Measurements from ENCODE around the gene ZBED3.

Gene ZBED3

GRCh38 chr5:77076961-77077828, 9.9 kb downstream of the ZBED3 start:
- DNase-seq: peak; percentile 50

DNA sequence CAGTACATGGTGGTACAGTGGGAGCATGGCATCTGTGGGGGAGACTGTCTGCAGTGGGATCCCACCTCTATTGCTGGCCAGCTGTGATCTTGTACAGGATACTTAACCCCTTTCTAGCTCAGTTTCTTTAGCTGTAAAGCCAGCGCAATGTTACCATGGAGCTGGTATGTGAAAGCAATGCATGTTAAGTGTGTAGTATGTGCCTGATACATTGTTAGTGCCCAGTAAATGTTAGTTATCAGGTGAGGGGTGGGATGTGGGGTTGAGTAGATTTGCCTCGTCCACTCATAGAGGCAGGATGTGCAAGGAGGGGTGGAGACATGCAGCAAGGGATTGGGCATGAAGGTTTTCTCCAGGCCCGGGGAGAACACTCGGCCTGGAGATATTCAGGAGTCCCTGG, 12.3 kb downstream of the ZBED3 start:
- no peak for DNase-seq

- no peak for DNase-seq
Observed at GRCh38 chr5:77073667-77074066, 13.4 kb downstream of the ZBED3 start.

DNA sequence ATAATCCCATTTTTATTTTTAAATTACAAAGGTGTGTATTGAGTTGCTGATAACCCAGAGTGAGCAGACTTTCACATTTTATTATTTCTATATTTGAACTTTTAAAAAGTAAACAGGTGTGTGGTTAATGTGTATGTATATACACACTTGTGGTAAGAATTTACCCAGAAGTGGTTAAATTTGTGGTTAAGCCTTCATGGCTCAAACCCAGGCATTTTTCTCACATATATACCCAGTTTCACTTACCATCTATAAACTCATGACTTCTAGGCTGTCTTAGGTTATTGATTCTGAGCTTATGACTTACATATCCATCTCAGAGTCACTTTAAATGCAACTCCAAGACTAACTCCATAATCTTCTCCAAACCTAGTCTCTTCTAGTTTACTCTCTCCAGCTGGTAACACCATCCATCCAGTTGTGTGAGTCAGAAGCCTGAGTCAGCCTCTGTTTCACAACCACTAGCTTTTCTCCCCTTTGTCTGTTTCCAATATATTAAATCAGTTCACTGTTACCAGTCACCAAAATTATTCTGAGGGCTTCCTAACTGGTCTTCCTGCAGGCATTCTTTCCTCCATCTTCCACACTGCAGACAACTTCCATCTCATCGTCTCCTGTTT, 20.2 kb downstream of the ZBED3 start:
- DNase-seq: no peak

DNA sequence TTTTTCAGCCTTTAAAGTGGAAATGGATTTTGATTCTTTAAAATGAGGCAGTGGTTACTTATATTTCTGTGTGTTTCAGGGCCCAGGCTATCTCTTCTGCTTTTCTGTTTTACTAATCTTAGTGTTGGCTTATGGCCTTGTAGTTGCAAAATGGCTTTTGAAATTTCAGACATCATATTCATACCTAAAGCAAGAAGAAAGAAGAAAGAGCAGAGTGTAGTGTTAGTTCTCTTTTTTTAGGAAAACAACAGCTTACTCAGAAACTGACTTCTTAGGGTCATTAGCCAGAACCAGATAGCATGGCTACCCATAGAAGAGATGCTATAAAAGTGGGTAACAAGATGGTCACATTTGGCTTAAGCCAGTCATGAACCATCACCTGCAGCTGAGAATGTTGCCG, 20.9 kb downstream of the ZBED3 start:
- DNase-seq: no peak

- no peak for DNase-seq
Observed at GRCh38 chr5:77065256-77065655, 21.8 kb downstream of the ZBED3 start.

DNA sequence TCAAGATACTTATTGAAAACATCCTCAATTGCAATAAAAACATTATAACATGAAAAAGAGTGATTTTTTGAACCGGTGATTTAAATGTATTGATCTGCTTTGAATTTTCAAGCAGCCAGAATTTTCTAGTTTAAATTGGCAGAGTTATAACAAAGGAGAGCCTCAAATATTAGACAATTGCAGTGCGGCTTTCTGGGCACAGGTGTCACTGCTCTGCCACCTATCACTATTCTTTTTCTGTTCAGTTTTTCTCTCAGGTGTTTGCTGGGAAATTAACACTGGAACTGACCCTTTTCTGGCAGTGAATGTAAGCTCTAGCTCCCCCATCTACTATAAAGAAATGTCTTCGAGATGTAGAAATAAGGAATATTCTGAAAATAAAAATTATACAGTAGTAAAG, 23.0 kb downstream of the ZBED3 start:
- peak; percentile 10 for DNase-seq

GRCh38 chr5:77046416-77047073, 40.5 kb downstream of the ZBED3 start:
- DNase-seq: no peak

DNA sequence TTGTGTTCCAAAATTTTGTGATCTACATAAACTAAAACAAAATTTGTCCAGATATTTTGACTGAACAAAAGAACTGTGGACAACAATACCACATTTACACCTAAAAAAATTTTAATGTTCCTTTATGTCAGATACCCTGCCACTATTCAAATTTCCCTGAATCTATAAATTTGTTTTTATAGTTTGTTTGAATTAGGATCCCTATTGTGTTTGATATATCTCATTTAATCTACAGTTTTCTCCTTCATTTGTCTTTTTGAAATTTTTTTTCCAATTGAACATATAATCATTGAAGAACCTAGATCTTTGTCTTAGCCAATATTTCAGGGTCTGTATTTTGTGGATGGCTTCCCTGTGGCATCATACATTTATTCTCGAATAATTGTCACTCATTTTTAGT, 51.1 kb downstream of the ZBED3 start:
- DNase-seq: no peak

DNA sequence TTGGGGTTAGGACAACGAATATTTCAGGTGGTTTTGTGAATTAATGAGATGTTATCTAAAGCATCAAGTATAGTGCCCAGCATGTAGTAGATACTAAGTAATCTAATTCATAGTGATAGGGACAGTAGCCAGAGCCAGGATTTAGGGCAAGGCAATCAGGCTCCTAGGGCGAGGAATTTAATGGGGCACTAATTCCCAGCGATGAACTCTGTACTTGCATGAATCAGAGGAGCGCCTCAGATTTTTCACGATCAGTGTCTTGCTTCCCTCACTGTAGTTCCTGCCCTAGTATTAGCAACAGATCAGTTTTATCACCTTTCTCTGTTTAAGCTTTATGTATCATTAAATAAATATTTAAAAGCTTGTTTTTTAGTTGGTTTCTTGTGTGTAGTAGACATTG, 53.7 kb downstream of the ZBED3 start:
- DNase-seq: no peak

- no peak for DNase-seq
Observed at GRCh38 chr5:77032635-77033034, 54.5 kb downstream of the ZBED3 start.

- DNase-seq: no peak
Observed at GRCh38 chr5:77031891-77032290, 55.2 kb downstream of the ZBED3 start.

DNA sequence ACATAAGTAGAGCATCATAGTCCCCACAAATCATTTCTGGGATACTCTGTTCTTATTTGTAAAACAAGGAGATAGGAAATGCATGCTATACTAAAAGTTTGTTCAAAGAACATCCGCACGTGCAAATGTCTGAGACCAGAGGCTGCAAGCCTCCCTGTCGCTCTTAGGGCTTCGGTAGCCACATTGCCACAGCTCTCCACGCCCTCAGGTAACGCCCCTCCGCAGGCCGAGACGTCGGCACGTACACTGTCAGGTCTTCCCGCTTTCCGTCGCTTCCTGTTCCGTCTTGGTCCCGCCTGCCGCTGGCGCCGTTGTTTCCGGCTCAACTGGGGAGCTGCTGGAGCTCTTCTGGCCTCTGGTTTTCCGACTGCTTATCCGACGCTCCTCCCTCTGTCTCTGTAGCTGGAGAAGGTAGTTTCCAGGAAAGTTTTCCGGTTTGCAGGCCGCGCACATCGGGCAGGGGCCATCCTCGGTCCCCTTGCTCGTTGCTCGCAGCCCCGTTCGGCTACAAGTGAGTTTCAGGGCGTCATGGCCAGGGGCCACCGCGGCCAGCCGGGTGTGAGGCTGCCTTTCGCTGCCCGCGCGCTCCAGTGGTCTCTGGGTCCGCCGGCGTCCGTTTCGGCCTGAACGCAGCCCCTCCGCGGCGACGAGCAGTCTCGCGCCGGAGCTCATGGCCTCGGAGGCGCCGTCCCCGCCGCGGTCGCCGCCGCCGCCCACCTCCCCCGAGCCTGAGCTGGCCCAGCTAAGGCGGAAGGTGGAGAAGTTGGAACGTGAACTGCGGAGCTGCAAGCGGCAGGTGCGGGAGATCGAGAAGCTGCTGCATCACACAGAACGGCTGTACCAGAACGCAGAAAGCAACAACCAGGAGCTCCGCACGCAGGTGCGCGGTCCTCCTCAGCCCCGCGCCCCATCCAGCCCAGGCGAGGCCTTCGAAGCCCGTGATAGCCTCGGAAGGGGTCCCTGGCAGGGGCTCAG, 56.7 kb downstream of the ZBED3 start, which contains the start of gene AGGF1:
Gene AGGF1 (plus strand): TSS at position 308 of the 975 bp plus-strand sequence. CDS start 363 bp downstream, at position 671.
- DNase-seq: peak; percentile 95

DNA sequence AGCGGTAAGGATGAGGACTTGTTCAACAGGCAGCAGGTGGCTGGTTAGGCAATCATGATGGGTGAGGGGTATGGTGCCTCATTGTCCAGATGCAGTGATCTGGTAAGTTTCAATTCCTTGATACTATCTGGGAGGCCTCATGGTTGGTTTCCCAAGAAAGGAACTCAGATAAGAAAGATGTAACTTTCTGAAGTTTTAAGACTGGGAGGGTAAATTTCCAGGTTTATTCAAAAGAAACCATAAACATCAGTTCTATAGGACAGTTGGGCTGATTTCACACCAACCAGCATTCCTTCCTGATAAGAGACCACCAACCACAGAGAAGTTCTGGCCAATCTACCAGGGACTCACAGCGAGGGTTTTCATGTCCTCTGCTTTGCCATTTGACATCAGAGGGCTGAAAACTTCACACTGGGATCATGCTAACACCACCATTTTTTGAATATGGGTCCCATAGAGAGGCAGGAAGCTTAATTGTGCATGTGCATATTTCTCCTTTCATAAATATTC, 57.7 kb downstream of the ZBED3 start:
- DNase-seq: no peak

DNA sequence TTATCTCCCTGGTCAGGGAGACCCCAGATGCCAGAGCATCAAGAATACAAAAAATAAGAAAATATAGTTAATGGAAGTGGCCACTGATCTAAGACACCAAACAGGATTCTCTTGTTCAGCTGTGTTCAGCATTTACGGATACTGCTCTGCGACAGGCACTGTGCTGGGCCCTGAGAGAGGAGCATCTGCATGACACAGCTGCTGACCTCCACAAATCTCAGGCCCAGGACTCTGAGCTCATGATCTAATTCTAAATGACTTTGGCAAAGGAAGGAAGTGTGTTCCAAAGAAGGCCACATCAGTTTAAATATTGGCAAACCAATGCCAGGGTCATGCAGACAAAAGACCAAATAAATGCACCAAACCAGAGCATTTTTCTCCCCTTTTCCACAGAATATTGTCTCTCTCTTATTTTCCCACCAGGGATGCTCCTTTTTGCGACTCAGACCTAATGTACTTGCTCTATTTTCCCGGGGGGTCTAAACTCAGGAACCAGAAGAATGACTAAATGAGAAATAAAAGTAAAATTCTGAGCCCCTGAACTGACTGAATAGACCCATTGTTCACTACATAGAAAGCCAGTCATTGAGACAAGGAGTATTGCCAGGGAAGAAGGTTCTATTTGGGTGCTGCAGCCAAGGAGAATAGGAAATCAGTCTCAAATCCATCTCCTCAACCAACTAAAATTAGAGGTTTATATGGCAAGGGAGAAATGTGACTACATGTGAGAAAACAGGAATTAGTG, 58.3 kb downstream of the ZBED3 start:
- no peak for DNase-seq

GRCh38 chr5:77024490-77024889, 62.6 kb downstream of the ZBED3 start:
- DNase-seq: no peak

DNA sequence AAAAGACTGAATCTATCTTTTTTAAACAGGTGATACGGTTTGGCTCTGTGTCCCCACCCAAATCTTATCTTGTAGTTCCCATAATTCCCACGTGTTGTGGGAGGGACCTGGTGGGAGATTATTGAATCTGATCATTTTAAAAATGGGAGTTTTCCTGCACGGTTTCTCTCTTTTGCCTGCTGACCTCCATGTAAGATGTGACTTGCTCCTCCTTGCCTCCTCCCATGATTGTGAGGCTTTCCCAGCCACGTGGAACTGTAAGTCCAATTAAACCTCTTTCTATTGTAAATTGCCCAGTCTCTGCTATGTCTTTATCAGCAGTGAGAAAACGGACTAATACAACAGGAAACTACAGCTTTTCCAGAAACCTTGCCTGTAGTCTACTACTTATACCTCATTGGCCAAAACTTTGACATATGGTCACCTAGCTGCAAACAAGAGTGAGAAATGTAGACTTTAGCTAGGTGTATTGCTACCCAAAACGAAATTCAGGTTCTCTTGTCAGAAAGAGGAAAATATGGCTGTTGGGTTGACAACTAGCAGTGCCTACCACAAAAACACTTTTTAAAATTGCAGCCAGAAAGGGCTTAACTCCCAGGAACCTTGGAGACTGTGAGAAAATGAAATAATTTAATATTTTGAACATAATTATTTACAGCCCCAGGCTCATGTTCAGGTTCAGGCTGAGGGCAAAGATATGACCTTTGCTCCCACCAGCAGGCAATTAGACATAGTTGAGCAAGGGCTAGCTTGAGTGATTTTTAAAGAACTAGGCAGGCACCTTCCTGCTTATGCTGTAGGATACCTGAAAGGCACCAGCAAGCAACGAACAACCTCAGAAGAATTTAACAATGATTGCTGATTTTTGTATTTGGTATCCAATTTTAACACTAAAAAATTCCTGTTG, 64.3 kb downstream of the ZBED3 start:
- DNase-seq: no peak

Data from COR-L47 (cell line).